K562 (cell line): ENCODE measurements around the gene SLC10A3. TPM values are rescaled to one million over a fixed set of nuclear protein-coding genes. Genes with fewer than 3 reads are reported as not detected.

Source experiments
- CBFA2T3 ChIP-seq: fragments of 450-650 bp; IDR thresholded peaks from 2 replicates; pipeline ENCODE4 v1.6.1; 2017
- CEBPB ChIP-seq: fragments of 450-650 bp; IDR thresholded peaks from 2 replicates; pipeline ENCODE4 v1.6.1; 2016; ENCODE audit warnings: missing genetic modification characterization, missing compliant biosample characterization
- FOXM1 ChIP-seq, 2 experiments: fragments of 450-650 bp in 1 of 2; sonication (generic) in 1 of 2; formaldehyde crosslinking in 1 of 2; IDR thresholded peaks; 2 replicates each; pipeline versions ENCODE4 v1.6.1 to v1.9.0; 2017 to 2022; ENCODE audit warnings: low read depth in 2 of 2, mild to moderate bottlenecking in 2 of 2, missing genetic modification reagents in 1 of 2, moderate library complexity in 1 of 2
- NFIX ChIP-seq: fragments of 250-450 bp; sonication (Bioruptor Pico); IDR thresholded peaks from 2 replicates; pipeline ENCODE4 v1.4.0; 2020; ENCODE audit warnings: low read depth, mild to moderate bottlenecking, moderate library complexity
- SMARCA5 ChIP-seq: fragments of 450-650 bp; IDR thresholded peaks from 2 replicates; pipeline ENCODE4 v1.6.1; 2016
- ZEB2 ChIP-seq: fragments of 450-650 bp; IDR thresholded peaks from 2 replicates; pipeline ENCODE4 v1.6.1; 2016
- polyA plus RNA-seq, 8 experiments: library from polyadenylated mRNA; depleted of rRNA in 4 of 8; stranded (reverse) in 5 of 8; unstranded in 3 of 8; fragments of >200 nt; fragmentation: Nextera tagmentation in 2 of 8; fragmentation: Illumina TruSeq in 1 of 8; extraction: Ambion mirVana in 2 of 8; extraction: Trizol in 1 of 8; gene quantifications; 2 replicates each; pipeline versions ENCODE4 v1.2.1 to v1.2.3, GENCODE V29; 2011 to 2014; ENCODE audit warnings: inconsistent platforms in 1 of 8, missing spikeins in 1 of 8
- total RNA-seq, 7 experiments: library from RNA; depleted of rRNA in 6 of 7; stranded (reverse); fragments of >200 nt in 6 of 7; fragmentation: Illumina TruSeq in 2 of 7; extraction: Trizol in 2 of 7; gene quantifications; 2 replicates each; pipeline versions ENCODE4 v1.2.1 to v1.2.3, GENCODE V29; 2011 to 2021; ENCODE audit warnings: low replicate concordance in 1 of 7
- TF ChIP-seq, protein P1 (sequence below): fragments of 450-650 bp; IDR thresholded peaks from 2 replicates; pipeline ENCODE4 v1.6.1; 2016
- TF ChIP-seq, protein P2 (sequence below): fragments of 250-450 bp; sonication (Bioruptor Pico); IDR thresholded peaks from 2 replicates; pipeline ENCODE4 v1.4.0; 2020; ENCODE audit warnings: mild to moderate bottlenecking, moderate library complexity, borderline replicate concordance
- TF ChIP-seq, protein P3 (sequence below): sonication (generic); formaldehyde crosslinking; IDR thresholded peaks from 2 replicates; pipeline ENCODE4 v1.8.0; 2022; ENCODE audit warnings: missing genetic modification reagents, mild to moderate bottlenecking, moderate library complexity, borderline replicate concordance
- TF ChIP-seq, protein P4 (sequence below): IDR thresholded peaks from 2 replicates; pipeline ENCODE4 v1.6.1; 2011; ENCODE audit warnings: borderline replicate concordance, low read depth, mild to moderate bottlenecking, moderate library complexity, low read length; ENCODE audit not compliant: insufficient read depth, poor library complexity, severe bottlenecking
- TF ChIP-seq, protein P5 (sequence below), 2 experiments: fragments of 450-650 bp in 1 of 2; sonication (generic) in 1 of 2; formaldehyde crosslinking in 1 of 2; IDR thresholded peaks in 1 of 2; conservative IDR thresholded peaks in 1 of 2; 2 replicates each; pipeline versions ENCODE4 v1.6.1 to v1.8.1; 2016 to 2023; ENCODE audit warnings: mild to moderate bottlenecking in 2 of 2, moderate library complexity in 2 of 2, inconsistent platforms in 1 of 2, missing genetic modification reagents in 1 of 2
- TF ChIP-seq, protein P6 (sequence below): fragments of 250-450 bp; sonication (Bioruptor Pico); IDR thresholded peaks from 2 replicates; pipeline ENCODE4 v1.4.0; 2020; ENCODE audit warnings: mild to moderate bottlenecking

SLC10A3 gene
- total and polyA plus RNA-seq, 9 of the 15 experiments (the other 6 are each of a cell fraction or from before 2014, with no cell fraction given), result 5.2 to 30.6 (median 16.7) TPM

DNA sequence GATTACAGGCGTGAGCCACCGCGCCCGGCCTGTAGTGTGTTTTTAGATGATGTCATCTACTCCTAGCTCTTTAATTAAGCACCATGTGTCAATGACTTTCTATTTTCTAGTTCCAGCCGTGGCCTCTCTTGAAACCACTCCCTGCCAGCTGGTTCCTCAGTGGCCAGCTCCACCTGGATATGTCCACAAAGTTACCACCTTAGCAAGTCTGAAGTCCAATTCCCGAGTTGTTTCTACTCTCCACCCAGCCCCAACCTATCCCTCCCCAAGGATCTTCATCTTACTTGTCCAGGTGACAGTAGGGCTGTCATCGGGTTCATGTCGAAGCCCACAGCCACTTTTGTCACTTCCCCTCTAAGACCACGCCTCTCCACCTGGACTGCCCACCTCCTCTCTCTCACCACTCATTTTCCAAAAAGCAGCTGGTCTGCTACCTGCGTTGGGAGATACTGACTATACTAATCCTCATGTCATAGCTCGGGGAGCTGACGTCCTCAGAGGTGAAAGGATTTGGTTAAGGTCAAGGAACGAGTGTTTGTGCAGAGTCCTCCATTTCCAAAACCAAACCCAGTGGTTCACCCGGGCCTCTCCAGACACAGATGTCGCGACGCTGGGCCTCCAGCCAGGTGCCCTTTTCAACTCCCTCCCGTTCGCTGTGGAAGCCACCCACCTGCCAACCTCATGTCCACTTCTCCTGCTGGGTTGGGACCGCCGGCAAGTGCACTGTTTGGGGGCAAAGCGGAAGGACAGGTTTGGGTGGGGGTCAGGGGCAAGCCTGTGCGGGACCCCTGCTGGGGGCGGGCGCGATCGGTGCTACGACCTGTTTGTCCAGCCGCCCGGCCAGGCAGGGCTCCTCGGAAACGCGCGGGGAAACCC lies 24.9 kb upstream of the SLC10A3 start (continued):
- no peak for TF ChIP-seq CEBPB (tag)
- TF ChIP-seq FOXM1 (IDR thresholded peaks at IDR 0.05; ENCODE audit: low read depth), result no peak
- TF ChIP-seq FOXM1 (CRISPR knock-in tag; IDR thresholded peaks at IDR 0.05; ENCODE audit: low read depth), result 0 out of 2 replicates have a peak, but pooled peaks have one; percentile 45
- peak; percentile 33; the same call in 1 of the 2 replicates for TF ChIP-seq CBFA2T3
- TF ChIP-seq, protein P1, sequence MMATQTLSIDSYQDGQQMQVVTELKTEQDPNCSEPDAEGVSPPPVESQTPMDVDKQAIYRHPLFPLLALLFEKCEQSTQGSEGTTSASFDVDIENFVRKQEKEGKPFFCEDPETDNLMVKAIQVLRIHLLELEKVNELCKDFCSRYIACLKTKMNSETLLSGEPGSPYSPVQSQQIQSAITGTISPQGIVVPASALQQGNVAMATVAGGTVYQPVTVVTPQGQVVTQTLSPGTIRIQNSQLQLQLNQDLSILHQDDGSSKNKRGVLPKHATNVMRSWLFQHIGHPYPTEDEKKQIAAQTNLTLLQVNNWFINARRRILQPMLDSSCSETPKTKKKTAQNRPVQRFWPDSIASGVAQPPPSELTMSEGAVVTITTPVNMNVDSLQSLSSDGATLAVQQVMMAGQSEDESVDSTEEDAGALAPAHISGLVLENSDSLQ, result peak; percentile 56
- TF ChIP-seq, protein P2, sequence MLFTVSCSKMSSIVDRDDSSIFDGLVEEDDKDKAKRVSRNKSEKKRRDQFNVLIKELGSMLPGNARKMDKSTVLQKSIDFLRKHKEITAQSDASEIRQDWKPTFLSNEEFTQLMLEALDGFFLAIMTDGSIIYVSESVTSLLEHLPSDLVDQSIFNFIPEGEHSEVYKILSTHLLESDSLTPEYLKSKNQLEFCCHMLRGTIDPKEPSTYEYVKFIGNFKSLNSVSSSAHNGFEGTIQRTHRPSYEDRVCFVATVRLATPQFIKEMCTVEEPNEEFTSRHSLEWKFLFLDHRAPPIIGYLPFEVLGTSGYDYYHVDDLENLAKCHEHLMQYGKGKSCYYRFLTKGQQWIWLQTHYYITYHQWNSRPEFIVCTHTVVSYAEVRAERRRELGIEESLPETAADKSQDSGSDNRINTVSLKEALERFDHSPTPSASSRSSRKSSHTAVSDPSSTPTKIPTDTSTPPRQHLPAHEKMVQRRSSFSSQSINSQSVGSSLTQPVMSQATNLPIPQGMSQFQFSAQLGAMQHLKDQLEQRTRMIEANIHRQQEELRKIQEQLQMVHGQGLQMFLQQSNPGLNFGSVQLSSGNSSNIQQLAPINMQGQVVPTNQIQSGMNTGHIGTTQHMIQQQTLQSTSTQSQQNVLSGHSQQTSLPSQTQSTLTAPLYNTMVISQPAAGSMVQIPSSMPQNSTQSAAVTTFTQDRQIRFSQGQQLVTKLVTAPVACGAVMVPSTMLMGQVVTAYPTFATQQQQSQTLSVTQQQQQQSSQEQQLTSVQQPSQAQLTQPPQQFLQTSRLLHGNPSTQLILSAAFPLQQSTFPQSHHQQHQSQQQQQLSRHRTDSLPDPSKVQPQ, result no peak
- peak; percentile 61; the same call in 1 of the 2 replicates for TF ChIP-seq ZEB2
- TF ChIP-seq, protein P3, sequence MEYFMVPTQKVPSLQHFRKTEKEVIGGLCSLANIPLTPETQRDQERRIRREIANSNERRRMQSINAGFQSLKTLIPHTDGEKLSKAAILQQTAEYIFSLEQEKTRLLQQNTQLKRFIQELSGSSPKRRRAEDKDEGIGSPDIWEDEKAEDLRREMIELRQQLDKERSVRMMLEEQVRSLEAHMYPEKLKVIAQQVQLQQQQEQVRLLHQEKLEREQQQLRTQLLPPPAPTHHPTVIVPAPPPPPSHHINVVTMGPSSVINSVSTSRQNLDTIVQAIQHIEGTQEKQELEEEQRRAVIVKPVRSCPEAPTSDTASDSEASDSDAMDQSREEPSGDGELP (CRISPR knock-in tag), result peak; percentile 61; the same call in 1 of the 2 replicates
- TF ChIP-seq, protein P4, sequence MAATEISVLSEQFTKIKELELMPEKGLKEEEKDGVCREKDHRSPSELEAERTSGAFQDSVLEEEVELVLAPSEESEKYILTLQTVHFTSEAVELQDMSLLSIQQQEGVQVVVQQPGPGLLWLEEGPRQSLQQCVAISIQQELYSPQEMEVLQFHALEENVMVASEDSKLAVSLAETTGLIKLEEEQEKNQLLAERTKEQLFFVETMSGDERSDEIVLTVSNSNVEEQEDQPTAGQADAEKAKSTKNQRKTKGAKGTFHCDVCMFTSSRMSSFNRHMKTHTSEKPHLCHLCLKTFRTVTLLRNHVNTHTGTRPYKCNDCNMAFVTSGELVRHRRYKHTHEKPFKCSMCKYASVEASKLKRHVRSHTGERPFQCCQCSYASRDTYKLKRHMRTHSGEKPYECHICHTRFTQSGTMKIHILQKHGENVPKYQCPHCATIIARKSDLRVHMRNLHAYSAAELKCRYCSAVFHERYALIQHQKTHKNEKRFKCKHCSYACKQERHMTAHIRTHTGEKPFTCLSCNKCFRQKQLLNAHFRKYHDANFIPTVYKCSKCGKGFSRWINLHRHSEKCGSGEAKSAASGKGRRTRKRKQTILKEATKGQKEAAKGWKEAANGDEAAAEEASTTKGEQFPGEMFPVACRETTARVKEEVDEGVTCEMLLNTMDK, result no peak
- 0 out of 2 replicates have a peak, but pooled peaks have one; percentile 1 for TF ChIP-seq SMARCA5
- TF ChIP-seq, protein P5, sequence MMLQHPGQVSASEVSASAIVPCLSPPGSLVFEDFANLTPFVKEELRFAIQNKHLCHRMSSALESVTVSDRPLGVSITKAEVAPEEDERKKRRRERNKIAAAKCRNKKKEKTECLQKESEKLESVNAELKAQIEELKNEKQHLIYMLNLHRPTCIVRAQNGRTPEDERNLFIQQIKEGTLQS (IDR thresholded peaks at IDR 0.05), result peak; percentile 71
- TF ChIP-seq, protein P5 (CRISPR knock-in tag; conservative IDR thresholded peaks at IDR 0.05), result no peak
- TF ChIP-seq NFIX (CRISPR knock-in tag), result no peak
- TF ChIP-seq, protein P6, sequence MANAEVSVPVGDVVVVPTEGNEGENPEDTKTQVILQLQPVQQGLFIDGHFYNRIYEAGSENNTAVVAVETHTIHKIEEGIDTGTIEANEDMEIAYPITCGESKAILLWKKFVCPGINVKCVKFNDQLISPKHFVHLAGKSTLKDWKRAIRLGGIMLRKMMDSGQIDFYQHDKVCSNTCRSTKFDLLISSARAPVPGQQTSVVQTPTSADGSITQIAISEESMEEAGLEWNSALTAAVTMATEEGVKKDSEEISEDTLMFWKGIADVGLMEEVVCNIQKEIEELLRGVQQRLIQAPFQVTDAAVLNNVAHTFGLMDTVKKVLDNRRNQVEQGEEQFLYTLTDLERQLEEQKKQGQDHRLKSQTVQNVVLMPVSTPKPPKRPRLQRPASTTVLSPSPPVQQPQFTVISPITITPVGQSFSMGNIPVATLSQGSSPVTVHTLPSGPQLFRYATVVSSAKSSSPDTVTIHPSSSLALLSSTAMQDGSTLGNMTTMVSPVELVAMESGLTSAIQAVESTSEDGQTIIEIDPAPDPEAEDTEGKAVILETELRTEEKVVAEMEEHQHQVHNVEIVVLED, result no peak
